HG02885 (cell line): ENCODE measurements around the gene B3GNT4.
"Not testable (repeated sequence)": the region's sequence is repeated elsewhere in the genome, so short reads cannot be mapped to it uniquely, and the experiment has no call there.

Experiments
- ATAC-seq: cut with Tn5 transposase; IDR thresholded peaks from one replicate; pipeline ENCODE4 v1.9.1; 2021; ENCODE audit warnings: mild to moderate bottlenecking; ENCODE audit not compliant: unreplicated experiment, poor library complexity

The B3GNT4 gene

GRCh38 chr12:122207391-122207790 lies 3.9 kb downstream of the B3GNT4 start:
- ATAC-seq = no peak

DNA sequence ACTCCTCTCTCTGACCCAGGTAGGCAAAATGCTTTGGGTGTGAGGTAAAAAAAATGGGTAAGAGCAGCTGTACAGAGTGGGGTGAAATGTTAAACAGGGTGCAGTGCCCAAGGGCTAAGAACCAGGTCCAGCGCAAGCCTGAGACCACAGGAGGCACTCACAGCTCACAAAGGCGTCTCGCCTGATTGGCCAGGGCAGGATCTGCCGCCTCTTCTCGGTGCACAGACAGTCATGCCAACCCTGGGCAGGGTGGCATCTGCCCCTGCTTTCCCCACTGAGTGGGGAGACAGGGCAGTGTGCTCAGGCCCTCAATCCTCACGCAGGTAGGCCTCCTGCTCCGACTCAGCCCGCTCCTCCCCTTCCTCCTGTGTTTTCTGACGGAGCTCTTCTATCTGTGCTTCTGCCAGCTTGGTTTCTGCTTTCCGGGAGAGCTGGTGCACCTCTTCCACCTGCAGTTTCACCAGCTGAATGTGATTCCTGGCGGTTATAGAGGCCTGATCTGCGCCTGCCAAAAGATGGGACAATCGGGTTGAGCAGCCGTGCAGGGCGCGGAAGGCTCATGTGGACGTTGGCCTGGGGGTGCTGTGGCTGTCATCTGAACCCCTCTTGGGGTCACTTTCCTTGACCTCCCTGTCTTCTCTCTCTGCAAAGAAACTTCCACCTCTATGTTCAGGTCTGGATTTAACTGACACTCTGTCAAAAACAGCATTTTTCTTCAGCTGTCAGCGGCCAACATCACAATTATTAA lies 4.7 kb downstream of the B3GNT4 start:
- ATAC-seq = no peak

DNA sequence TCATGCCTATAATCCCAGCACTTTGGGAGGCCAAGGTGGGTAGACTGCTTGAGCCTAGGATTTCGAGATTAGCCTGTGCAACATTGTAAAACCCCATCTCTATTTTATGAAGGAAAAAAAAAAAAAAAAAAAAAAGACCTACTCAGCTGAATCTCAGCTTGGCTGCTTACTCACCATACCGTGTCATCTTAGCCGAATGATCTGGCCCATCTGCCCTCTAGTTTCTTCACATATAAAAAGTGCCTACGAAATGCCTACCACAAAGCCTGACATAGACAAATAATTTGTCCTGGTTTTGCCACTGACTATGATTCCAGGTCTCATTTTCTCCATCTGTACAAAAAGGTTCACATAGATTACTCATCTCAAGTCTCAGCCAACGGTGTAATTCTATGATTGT lies 12.3 kb downstream of the B3GNT4 start:
- no peak for ATAC-seq

DNA sequence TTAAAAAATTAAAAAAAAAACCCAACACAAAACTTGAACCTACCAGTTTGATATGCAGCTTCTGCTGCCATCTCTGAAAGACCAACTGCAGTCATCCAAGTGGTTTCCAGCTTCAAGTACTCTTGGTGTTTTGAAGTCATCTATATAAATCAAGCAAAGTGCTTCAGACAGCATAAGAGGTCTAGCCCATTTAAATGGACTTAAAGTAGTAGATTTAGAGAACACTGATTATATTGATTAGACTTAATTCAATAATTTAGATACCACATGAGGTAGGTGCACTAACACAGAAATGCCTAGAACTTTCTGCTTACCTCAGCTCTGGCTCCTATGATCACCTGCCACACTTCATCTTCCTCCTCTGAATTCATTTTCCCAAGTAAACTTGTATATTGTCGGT lies 12.9 kb downstream of the B3GNT4 start:
- ATAC-seq = no peak

- peak; percentile 92 for ATAC-seq
These were observed 22.3 kb downstream of the B3GNT4 start, which contains the start of gene DIABLO for GRCh38 chr12:122225683-122226365. TSS of gene DIABLO (minus strand) at chr12:122226052. CDS start at chr12:122226014, 38 bp downstream.

GRCh38 chr12:122226366-122227125 lies 23.0 kb downstream of the B3GNT4 start:
- no peak for ATAC-seq

- no peak for ATAC-seq
These were observed 23.8 kb downstream of the B3GNT4 start for GRCh38 chr12:122227341-122227740.

- ATAC-seq = no peak
These were observed 24.6 kb downstream of the B3GNT4 start for GRCh38 chr12:122228092-122228491.

GRCh38 chr12:122230798-122231197 lies 27.3 kb downstream of the B3GNT4 start:
- ATAC-seq = no peak

GRCh38 chr12:122232691-122233090 lies 29.2 kb downstream of the B3GNT4 start:
- no peak for ATAC-seq

GRCh38 chr12:122235741-122236140 lies 32.2 kb downstream of the B3GNT4 start:
- no peak for ATAC-seq

DNA sequence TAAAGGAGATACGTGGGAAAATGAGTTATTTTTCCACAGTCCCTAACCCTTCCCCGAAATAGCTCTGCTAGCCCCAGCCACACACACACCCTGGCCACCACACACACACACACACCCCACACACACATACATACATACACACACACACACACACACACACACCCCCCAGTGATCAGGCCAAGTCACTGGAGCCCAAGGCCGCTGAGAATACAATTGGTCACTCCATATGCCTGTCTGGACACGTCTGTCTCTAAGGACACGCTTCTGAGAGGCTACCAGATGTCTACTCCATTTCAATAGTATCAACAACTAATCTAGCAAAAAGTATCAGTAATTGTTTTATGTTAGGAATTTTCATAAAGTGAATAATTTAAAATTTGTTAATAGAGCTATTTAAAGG lies 35.4 kb downstream of the B3GNT4 start:
- no peak for ATAC-seq

GRCh38 chr12:122243965-122244364 lies 40.5 kb downstream of the B3GNT4 start:
- no peak for ATAC-seq

GRCh38 chr12:122244565-122245371 lies 41.3 kb downstream of the B3GNT4 start:
- no peak for ATAC-seq

GRCh38 chr12:122245553-122245952 lies 42.0 kb downstream of the B3GNT4 start:
- ATAC-seq = no peak

- ATAC-seq = no peak
These were observed 46.5 kb downstream of the B3GNT4 start for GRCh38 chr12:122250047-122250446.

DNA sequence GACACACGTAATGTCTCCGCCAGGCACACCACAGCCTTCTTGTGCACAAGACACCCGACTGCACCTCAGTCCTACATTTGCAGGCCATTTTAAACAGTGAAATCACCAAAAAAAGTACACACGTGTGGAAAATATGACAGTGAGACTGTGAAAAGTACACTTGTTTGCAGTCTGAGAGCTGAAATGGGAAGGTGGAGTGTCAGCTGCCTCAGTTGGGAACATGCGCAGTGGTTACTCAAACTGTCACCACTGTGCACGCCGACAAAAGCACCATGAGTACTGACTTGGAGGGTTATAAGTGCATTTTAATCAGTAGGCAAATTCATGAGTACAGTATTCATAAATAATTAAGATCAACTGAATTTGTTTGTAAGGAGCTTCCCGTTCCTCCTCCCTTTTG lies 47.0 kb downstream of the B3GNT4 start:
- no peak for ATAC-seq

- not testable (repeated sequence) for ATAC-seq
These were observed 55.0 kb downstream of the B3GNT4 start for GRCh38 chr12:122258462-122258861.
